Measurements from ENCODE around the gene RENBP.

The RENBP gene

DNA sequence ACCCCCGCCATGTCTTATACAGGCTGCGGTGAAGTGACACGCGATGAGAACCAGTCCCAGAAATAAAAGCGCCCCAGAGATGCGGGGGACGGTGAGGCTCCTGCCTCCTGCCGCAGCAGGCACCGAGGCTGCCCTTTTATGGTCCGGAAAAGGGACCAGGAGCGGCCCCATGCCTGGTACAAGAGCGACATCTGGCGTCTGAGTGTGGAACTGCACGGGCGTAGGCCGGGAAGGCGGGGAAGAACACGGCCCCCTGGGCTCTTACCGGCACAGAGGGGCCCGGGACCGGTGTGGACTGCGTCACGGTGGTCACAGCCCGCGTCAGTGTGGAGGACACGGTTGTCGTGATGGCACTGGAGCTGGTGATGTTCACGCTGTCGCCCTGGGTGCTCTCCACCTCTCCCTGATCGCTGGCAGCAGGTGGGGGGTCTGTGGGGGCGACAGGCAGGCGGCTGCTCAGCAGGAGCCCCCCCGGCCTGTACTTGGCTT lies 8.9 kb upstream of the RENBP start:
- no peak for DNase-seq

DNA sequence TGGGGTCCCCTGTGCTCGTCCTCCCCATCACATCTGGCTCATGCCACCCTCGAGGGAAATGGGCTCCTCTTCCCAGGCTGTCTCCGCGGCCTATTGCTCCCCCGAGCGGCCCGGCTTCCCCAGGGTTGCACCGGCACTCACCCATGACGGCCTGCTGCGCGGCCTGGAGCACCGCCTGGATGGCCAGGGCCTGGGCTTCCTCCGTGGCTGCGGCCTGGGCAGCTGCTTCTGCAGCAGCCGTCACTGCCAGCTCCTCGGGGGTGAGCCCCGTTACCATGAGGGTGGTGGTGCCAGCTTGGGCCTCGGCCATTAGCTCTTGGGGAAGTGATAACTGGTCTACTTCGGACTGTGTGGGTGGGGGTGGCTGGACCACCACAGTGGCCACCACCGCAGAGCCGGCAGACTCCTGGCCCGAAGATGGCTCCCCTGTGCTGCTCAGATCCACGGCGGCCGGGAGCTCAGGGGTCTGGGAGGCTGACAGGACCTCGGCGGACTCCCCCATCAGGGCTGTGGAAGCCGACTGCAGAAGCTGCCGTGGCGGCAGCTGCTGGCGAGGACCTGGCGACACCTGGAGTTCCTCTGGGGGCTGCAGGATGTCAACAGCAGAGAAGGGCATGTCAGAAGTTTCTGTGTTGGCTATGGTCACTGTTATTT lies 8.1 kb upstream of the RENBP start:
- DNase-seq: no peak

DNA sequence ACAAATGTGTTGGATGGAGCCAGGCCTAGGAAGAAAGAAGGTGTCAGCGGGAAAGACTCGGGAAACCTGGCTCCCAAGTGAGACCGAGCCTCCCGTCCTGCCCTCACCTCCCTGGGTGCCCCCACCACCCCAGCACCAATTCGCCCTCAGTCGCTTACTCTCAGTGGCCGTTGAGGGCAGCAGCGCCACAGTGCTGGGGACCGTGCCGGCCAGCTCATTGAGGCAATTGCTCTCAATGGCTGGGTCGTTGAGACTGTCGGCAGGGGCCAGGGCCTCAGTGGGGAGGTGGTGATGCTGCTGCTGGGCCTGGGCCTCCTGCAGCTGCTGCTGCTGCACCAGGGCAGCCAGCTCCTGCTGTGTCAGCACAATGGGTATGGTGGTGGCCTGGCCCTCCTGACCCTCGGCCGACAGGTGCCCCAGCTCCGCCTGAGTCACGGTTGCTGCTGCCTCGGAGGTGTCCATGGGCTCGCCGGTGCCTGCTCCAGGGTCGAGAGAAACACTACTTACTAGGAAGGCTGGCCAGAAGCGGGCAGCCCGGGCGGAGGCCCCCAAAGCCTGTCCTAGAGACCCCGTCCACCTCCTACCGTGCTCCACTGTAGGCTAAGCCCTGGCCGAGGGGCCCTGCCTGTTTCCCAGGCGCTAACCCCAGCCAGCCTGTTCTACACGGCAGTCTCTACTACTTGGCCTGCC lies 7.4 kb upstream of the RENBP start:
- no peak for DNase-seq

DNA sequence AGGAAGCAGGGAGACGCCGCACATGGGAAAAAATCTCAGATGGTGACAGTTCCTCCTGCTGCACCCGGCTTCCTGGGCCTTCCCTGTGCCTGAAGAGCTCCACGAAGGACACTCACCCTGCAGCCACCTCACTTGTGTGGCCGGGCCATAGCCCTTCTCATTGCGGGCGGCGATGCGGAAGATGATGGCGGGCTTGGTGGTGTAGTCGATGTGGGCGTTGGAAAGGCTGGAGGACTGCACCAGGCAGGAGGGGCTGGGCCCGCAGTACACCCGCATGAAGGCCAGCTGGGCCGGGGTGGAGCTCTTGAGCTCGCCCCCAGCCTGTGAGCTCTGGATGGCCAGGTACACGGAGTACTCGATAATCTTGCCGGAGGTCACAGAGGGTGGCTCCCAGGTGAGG lies 5.7 kb upstream of the RENBP start:
- DNase-seq: no peak

DNA sequence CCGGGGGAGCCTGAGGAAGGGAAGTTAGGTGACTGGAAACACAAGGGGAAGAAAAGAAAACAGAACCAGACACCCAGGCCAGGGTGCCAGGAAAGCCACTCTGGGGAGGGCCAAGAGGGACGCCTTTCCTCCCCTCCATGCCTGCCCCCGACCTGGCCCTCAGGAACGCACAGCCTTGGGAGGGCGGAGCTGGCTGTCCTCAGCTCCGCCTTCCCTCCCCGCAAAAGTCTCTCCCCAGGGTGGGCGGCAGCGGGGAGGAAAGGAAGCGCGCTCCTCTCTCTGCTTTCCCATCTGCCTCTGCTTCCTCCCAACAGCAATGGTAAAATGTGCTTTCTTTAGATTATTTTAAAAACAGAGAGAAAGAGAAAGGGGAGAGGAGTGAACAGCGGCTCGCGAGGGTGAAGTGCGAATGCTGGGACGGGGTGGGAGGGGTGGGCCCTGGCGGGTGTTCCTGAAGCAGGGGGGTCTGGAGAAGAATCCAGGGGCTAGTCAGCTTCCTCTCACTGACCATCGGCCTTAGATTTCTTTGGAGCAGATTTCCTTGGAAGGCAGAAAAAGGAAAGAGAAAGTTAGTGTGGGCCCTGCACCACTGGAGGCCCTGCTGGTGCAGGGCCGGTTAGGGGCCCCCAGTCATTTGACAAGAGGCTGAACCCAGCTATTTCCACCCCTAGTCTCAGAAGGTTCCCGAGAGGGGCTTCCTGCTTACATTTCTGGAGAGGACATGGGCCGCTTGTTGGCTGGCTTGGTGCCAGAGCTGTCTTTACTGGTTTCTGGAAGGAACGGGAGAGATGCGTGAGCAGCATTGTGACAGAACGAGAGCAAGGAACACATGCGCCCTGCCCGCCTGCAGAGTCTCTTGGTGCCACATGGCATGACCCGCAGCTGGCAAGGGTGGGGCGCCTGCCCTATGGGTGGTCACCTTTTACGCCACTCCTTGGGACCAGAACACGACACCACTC lies 4.7 kb upstream of the RENBP start:
- no peak for DNase-seq

DNA sequence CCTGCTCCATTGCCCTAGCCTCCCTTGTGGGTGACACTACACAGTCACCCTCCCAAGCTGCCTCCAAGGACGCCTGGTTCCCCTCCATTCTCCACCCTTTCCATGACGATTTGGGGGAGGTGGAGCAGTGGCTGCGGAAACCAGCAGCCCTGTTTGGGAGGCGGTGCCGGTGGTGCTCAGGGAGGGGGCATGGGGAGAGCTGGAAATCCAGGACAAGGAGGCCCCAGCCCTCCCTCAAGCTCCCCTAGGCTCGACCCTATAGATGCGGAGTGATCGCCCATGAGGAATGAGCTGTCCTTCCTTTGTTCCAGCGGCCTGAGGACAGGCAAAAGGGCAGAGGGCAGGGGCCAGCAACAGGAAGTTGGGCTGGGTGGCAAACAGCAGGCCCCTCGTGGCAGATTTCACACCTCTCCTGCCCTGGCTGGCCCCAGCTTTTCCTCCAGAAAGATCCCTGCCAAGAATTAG lies 3.6 kb upstream of the RENBP start:
- no peak for DNase-seq

DNA sequence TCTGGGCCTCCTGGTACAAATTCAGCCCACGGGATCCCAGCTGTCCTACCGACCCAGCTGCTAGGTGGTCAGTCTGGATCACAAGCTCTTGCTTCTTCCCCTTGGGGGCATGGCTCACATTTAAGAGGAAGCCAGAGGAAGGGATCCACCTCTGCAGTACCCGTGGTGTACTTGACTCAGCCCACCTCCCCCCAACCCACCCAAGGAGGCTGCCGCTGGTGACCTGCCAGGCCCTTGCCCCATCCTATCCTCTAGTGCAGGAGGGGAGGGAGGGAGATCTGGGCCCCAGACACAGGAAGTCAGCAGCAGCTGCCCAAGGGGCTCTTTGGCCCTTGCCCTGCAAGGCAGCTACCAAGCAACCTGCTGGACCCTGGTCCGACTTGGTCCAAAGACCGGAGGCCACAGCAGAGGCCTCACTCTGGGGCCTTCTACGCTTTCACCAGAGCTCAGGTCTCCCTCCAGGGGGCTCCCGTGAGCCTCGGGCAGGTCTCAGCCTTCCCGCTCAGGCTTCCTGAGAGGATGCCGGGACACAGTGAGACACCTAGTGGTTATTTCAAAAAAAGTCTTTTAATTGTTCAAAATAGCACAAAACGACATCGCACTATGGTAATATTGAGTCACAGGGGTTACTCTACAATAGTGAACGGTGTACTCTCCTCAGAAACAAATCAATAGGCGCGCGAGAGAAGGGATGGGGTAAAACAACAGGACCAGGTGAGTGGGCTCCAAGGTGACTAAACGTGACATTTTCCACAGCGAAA lies 2.7 kb upstream of the RENBP start:
- DNase-seq: no peak

DNA sequence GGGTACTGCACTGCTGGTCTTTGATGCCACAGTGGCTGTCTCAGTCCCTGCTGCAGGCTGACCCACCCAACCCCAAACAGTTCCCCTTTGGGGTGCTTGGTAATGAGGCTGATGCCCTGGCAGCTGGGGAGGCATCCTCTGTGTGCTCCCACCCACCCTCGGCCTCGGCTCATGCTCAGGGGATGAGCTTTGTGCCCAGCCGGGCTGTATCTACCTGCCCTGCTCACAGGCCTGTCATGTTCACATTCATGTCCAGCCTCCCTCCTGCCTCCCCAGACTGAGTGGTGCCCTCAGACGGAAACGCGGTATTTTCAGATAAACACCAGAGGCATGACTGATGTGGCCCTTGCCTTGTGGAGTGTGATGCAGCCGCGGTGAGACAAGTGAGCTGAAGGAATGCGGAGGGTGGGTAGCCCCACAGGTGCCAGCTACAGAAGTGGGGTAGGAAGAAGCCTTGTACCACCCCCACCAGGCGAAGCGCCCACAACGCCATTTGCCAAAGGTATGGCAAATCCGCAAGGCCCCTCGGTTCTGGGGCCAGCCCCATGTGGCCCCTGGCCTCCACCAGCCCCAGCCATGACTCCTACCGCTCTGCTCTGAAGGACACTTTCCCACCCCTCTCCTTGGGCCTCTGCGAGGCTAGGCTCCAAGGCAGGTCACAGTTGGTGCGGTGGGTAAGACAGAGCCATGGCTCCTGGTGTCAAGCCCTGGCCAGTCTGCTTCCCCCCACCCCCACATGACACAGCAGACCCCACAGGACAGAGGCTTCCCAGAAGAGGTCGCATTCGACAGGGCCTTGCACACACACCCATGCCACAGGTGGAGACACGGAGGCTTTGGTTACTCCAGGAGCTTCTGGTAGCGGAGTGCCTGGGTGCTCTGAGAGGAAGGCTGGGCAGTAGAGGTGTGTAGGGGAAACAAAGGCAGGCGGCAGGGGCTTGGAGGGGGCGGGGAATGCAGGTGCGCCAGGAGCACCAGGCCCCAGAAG lies 1.8 kb upstream of the RENBP start:
- DNase-seq: no peak

DNA sequence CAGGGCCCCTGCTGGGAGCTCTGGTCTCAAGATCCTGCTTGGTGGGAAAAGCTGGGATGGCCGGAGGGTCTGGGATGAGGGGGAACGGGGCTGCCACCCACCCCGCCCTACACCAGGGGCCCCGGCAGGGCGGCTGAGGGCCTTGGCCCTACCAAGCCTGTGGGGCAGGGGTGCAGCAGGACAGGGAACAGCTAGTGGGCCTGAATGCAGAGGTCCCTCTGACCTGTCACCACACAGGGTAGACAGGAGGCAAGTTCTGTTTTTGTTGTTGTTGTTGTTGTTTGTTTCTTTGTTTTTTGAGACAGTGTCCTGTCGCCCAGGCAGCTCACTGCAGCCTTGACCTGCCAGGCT lies 332 bp upstream of the RENBP start:
- no peak for DNase-seq

DNA sequence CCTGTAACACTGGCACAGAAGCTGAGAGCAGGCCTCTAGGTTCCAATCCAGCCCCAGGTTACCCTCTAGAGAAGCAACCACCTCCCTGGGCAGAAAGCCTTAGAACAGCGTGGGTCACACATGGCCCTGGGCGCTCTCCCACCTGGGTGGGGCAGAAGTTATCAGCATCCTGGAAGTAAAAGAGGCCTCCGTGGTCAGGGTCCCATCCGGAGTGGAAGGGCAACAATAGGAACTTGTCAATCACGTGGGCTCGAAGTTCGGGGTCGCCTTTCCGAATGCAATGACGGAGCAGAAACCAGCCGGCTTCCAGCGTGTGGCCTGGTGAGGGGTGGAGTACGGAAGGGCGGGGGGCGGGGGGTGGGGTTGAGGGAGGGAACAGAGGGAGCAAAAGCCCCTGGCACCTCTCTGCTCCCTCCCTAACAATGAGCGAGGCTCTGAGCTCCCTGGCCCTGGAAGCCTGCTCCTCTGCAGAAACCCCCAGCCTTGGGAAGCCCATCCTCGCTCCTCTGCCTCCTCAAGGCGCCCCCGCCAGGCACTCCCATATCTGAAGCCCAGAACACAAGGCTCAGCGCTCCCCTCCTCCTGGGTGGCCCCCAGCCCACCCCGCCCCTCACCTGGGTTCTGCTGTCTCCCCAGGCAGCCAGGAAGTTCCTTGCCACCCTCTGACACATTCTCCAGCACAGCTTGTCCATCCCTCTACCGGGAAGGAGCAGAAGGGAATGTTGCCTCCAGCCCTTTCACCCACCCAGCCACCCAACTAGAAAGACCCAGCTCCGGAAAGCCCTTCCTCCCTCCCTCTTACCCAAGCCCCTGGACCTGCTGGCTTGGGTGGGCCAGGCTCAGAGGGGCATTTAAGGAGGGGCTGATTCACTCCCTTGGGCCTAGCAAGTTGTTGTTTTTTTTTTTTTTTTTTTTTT lies 2.8 kb downstream of the RENBP start:
- DNase-seq: no peak

DNA sequence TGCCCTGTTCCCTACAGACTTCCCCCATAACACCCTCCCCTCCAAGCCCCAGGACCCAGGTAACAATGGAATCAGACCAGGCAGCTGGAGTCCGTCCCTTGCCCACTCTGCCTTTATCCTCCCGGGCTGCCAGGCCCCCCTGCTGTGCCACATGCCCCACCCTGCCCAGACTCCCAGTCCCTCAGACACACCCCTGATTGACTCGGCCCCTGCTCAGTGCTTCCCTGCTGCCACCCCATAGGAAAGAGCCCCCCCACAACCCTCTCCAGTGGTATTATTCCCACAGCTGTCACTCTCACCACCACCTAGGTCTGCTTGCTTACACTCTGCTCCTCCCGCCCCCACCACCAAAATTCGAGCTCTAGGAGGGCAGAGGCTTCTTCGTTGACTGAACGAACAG lies 4.9 kb downstream of the RENBP start:
- no peak for DNase-seq

DNA sequence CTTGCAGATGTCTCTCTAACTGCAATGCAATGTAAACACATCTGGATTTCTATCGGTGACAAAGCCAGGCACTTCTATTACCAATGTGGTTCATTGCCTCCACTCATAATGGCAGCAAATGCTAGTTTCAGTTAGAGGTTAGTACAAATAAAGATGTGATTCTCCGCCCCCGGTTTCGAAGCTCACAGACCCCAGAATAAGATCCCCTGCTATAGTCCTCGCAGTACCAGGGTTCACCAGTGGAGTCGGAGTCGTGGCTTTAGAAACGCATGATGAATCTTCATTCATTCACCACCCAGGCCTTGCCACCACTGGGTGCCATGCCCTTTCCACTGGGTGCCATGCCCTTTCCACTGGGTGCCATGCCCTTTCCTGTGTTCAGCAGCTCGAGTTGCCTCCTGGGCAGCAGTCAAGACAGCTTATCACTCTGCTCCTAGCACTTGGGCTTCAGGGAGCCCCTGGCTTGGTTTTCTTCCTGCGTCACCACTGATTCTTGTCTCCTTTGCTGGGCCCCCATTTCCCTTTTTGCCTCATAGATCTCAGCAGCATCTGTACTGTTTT lies 6.1 kb downstream of the RENBP start:
- DNase-seq: no peak

DNA sequence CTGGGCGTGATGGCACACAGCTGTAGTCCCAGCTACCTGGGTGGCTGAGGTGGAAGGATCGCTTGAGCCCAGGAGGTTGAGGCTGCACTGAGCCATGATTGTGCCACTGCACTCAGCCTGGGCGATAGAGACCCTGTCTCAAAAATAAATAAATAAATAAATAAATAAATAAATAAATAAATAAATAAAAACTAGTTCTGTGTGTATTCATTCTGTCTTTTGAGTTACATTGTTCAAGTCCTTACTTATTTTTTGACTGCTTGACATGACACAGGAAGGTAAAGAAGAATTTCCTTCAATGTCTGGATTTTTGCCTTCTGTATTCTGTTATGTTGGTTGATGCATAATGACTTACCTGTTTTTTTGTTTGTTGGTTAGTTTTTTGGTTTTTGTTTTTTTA lies 7.4 kb downstream of the RENBP start:
- no peak for DNase-seq

DNA sequence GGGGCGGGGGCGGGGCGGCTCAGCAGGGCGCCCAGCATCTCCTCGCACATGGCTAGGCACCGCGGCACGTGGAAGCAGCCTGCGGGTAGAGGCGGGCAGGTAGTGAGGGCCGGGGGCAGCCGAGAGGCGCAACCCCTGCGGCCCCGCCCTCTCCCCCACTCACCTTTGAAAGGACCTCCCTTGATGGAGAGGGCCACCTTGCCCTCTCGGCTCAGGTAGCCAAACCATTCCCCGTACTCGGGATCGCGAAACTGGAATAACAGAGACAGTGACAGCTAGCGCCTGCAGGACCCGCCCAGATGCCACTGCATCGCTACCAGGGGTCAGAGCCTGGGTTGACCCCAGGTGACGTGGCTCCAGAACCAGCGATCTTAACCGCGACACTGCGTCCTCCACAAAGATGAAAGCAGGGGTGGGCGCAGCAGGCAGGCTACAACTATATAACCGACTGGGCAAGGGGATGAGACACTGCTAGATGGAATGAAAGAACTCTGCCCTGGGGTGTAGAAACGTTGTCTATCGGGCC lies 9.1 kb downstream of the RENBP start:
- no peak for DNase-seq

DNA sequence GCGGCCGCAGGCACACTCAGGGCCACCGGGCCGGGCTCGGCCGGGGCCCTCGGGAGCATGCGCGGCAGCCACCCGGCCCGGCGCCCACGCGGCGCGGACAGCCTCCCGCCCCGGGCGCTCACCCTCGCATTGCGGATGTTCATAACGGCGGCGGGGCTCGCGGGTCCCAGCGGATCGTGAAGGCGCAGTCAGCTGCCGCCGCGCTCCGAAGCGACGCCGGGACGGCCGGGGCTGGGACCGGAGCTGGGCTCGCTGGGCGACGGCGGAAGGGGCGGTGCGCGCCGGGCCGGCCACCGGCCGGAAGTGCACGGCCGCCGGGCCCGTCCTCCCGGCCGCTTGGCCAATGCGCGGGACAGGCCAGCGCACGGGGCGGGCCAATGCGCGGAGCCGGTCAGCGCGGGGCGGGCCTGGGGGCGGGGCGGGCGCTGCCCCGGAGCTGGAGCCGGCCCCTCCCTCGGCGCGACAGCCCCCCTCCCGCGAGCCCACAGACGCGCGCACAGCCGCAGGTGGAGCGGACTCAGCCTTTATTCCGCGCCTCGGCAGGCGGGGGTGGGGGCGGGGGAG lies 9.6 kb downstream of the RENBP start, which contains the start of gene NAA10:
Gene NAA10, minus strand, starts transcription at position 276 of the 564 bp plus-strand sequence. Its CDS starts 133 bp downstream, at position 143.
- DNase-seq: peak; percentile 40

DNA sequence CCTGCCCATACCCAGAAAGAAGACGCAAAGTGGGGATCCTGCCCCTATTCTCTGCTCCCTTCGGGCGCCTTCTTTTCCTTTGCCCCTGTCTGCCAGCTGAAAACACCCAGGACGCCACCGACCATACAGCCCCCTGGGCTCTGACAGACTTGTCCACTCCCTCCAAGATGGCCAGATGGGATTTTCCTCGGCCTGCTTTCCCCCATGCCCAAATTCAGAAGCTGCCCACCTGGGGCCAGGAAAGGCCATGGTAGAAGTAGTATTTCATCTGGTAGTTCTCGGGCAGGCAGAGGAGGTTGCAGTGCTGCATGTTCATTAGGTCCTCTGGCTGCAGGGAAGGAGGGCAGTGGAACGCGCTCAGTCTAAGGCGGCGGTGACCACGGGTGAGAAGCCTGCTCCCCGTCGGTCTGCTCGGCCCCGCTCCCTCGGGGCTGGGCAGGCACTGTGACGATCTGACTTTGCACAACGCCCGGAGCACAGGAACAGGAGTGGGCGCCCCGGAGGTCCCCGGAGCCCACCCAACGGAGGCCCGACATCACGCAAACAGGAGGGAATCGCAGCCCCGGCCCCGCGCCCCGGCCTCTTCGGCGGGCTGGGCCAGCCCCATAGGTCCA lies 10.2 kb downstream of the RENBP start:
- no peak for DNase-seq

DNA sequence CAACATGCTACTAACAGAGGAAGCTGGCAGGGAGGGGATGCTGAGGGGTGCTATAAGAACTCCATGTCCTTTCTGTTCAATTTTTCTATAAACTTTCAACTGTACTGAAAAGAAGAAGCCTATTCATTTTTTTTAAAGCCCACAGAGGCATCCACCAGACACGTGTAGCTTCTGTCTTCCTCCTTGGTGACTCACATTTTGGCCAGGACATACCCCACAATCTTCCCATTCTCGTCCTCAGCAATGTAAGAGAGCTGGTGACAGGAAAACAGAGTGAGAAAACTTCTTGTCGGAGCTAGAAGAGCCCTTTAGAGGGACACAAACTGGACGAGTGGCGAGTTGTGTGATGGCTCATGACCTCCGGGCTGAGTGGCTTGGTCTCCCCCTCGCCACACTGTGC lies 10.7 kb downstream of the RENBP start:
- DNase-seq: no peak

DNA sequence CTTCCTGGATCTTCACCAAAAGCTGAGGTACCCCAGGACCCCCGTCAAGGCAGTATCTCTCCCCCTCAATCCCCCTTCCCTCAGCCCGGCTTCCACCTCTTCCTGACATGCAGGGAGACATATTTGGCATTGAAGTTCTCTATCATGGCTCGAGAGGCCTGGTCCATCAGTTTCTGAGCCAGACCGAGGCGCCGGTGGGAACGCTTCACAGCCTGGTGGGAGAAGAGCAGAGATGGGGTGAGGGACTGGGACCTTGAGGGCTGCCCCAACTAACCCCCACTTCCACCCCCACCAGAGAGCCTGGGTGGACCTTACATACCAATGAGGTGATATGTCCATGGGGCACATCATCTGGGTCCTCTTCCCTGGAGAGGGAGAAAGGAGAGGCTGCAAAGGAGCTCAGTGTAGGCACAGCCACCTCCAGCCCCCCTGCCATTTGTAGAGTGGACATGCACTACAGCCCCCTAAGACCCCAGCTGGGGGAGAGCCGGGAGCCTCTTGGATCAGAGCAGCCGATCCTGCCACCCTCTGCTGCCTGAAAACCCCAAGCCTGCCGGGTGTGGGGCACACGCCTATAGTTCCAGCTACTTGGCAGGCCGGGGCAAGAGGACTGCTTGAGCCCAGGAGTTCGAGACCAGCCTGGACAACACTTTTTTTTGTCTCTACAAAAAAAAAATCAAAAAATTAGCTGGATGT lies 12.1 kb downstream of the RENBP start:
- DNase-seq: no peak
